Tongue (tissue), 2 donors: ENCODE data around the gene PHACTR2. TPM values are rescaled to one million over a fixed set of nuclear protein-coding genes. Genes with fewer than 3 reads are reported as not detected.
A peak's percentile ranks its signal among the peaks of the same experiment; 100 is the strongest.
"Not testable (repeated sequence)": the region's sequence is repeated elsewhere in the genome, so short reads cannot be mapped to it uniquely, and the experiment has no call there.

Source experiments
- DNase-seq: peaks from one replicate; pipeline ENCODE4 v3.0.0-alpha.2; 2015
- total RNA-seq: library from RNA; depleted of rRNA; stranded (reverse); fragments of >200 nt; gene quantifications from one replicate; pipeline ENCODE4 v1.2.3, GENCODE V29; 2014

Gene PHACTR2
- total RNA-seq, 1 donor from 2014 or later = 121 TPM

- no peak for DNase-seq
Measured at GRCh38 chr6:143767433-143767832, 89.7 kb downstream of the PHACTR2 start.

DNA sequence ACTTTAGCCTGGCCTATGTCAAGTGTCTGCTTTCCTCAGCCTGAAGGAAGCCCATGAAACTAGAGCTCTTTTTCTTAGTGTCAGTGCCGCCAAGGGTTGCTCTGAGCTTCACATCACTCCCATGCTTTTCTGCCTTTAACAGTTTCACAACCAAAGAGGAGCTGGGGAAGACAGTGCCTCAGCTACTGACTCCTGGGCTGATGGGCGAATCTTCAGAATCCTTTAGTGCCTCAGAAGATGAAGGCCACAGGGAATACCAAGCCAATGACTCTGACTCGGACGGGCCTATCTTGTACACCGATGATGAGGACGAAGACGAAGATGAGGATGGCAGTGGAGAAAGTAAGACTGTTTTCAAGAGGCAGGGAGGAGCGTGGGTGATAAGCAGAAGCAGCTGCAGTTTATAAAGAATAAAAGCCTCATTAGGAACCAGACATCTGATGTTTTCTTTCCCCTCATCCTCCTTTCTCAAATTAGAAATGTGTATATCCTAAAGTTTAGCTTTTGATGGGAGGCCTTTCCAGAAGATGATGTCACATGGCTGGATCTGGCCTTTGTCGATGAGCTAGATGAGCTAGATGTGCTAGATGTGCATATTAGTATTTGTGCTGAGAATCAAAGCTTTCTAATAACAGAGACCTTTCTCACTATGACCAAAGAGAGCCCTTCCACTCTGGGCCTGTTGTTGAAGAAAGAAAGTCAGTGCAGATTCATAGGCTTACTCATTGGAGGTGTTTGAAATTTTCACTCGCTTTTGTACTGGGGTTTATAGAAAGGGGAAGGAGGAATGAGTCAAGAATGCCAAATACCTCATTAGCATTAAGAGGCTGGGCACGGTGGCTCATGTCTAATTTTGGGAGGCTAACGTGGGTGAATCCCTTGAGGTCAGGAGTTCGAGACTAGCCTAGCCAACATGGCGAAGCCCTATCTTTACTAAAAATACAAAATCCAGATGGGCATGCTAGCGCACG is 94.6 kb downstream of the PHACTR2 start:
- DNase-seq = peak; percentile 58

DNA sequence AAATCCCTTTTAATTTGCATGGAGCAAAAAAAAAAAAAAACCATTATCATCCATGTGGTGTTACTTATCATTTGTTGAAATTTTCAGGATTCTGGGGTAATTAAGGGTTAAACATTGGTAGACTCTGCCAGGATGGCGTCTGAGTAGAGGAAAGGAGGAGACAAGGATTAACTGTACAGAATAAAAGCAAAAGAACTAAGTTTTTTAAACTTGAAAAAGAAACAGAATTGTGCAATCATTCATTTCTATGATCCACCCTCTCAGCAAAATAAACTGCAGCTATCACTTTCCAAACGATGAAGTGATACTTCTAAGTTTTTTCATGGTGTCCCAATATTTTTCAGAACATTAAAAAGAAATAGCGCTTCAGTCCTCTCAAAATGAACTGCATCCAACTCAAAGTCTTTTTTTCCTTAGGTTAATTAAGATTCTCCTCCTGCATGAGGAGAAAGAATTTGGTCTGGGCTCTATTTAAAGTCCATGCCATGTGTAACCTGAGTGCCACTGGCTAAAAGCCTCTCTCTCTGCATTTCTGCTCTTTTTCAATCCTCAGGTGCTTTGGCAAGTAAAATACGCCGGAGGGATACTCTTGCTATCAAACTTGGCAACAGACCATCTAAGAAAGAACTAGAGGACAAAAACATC is 95.9 kb downstream of the PHACTR2 start:
- DNase-seq = peak; percentile 55

- no peak for DNase-seq
Measured at GRCh38 chr6:143774347-143774746, 96.6 kb downstream of the PHACTR2 start.

DNA sequence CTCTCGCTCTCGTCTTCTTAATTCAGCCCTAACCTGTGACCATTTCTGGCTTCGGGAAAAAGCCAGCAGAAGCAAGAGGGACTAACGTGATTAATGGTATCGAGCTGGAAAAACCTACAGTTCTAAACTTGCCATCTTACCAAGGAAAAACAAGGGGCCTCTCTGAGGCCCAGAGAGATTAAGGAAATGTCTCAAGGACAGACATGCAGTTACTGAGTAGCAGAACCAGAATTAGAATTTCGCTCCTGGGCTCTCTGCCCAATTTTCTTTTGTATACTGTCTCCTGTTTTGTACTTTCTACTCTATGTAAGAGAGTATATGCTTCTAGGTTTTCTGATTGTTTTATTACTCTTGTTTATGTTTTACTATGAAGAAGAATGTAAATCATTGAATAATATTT is 97.6 kb downstream of the PHACTR2 start:
- DNase-seq = peak; percentile 48

DNA sequence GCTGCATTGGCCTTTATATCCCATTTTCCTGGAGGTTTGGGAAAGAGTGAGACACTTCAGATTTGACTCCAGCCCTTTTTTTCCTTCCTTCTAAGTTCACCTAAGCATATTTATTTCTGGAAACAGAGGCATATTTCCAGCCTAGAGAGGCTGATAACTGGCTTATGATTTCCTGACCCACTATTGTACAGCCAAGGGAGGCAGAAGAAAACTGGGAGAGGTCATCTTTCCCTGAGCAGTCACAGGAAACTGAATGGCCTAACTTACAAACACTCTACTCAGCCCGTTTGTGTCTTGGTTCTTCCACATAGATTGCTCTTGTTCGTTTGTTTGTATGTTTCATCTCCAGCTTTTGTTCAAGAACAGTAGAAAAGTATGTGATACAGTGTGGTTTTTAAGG is 101.2 kb downstream of the PHACTR2 start:
- no peak for DNase-seq

DNA sequence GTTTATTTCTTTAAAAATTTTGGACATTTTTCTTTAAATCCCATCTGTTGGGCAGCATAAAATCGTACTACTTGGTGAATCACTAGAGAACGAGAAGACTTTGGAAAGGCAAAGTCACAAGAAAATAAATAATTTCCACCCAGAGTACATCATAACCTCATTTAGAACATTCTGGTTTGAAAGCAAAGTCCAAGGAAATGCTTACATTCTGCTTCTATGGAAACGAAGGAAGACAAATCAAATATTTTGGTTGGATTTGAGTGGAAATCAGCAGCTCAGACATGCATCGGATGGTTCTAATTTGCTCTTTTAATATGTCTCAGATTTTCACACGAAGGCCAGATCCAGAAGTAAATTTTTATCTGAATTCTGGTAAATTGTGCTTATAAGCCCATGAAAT is 104.7 kb downstream of the PHACTR2 start:
- DNase-seq = peak; percentile 79

DNA sequence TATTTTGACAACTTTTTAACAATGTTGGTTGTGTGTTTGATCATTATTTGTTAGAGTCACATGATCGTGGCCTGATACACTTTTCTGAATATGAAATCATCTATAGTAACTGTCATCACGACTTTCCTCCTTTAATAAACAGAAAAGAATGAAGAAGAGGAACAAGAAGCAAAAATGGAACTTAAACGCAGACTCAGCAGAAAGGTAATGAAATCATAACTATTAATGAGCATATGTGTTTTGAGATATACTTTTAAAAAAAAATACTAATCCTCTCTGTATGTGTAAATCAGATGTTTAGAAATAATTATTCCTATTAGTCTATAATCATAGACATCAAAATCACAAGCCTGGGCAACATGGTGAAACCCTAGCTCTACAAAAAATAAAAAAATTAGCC is 105.3 kb downstream of the PHACTR2 start:
- no peak for DNase-seq

DNA sequence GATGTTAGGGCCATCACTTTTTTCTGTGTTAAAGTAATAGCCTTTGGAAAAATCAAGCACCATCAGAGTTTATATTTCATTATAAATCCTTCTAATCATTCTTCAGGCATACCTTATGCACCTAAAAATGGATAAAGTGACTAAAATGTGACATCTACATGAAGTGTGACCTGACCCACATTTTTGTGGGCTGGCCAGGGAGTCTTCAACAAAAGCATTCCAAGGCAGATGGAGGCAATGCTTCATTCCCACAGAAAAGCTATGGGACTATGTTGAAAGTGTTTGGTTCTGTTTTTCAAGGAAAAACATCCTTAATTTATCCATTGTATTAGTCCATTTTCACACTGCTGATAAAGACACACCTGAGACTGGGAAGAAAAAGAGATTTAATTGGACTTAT is 106.6 kb downstream of the PHACTR2 start:
- DNase-seq = no peak

- not testable (repeated sequence) for DNase-seq
Measured at GRCh38 chr6:143786371-143786770, 108.6 kb downstream of the PHACTR2 start.

DNA sequence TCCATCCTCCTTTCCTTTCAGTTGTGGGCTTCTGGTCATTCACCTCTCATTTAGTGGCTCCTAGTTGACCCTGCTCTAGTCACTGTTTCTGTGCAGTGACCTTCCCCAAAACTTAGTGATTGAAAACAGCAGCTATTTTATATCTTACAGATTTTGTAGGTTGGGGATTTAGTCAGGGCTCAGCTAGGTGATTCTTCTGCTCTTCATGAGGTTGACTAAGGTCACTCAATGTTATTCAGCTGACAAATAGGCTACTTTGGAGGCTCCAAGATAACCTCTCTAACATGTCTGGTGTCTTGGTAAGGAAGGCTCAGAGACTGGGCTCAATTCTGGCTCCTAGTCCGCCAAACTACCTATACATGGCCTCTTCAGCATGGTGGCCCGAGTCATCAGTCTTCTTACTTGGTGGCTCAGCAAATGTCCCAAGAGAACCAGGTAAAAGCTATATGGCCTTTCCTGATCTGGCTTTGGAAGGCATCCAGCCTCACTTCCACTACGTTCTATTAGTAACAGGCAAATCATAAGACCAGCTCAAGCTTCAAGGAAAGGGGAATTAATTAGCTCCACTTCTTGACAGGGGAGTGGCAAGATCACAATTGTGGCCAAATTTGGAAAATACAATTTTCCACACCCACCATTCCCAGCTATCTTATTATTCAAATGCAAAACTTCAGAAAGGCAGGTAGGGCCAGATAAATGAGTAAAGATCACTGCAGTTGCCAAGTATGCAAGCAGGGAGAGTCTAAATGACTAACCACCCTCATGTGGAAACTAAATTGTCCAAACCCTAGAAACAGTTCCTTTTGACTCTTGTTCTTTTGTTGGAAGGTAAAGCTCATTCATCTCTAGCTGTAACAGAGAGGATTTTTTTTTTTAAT is 114.9 kb downstream of the PHACTR2 start:
- no peak for DNase-seq

DNA sequence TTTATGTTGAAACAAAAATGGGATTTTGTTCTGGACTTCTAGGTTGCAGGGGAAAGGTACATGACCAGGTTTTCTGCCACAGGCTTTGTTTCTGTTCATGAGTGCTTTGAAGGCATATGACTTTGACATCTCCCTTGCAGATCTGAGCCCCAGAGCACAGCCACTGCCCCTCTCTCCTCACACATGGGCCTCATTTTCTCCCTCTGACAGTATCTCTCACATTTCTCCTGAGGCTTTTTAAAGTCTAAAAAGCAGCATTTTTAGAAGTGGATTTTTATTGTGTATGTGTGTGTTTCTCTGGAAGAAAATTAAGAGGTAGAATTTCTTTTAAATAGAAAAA is 115.5 kb downstream of the PHACTR2 start:
- no peak for DNase-seq

DNA sequence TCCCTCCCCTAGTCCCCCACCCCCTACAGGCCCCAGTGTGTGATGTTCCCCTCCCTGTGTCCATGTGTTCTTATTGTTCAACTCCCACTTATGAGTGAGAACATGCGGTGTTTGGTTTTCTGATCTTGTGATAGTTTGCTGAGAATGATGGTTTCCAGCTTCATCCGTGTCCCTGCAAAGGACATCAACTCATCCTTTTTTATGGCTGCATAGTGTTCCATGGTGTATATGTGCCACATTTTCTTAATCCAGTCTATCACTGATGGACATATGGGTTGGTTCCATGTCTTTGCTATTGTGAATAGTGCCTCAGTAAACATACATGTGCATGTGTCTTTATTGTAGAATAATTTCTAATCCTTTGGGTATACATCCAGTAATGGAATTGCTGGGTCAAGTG is 118.8 kb downstream of the PHACTR2 start:
- not testable (repeated sequence) for DNase-seq

GRCh38 chr6:143798487-143798886 is 120.7 kb downstream of the PHACTR2 start:
- DNase-seq = not testable (repeated sequence)

- no peak for DNase-seq
Measured at GRCh38 chr6:143802833-143803565, 125.2 kb downstream of the PHACTR2 start.

DNA sequence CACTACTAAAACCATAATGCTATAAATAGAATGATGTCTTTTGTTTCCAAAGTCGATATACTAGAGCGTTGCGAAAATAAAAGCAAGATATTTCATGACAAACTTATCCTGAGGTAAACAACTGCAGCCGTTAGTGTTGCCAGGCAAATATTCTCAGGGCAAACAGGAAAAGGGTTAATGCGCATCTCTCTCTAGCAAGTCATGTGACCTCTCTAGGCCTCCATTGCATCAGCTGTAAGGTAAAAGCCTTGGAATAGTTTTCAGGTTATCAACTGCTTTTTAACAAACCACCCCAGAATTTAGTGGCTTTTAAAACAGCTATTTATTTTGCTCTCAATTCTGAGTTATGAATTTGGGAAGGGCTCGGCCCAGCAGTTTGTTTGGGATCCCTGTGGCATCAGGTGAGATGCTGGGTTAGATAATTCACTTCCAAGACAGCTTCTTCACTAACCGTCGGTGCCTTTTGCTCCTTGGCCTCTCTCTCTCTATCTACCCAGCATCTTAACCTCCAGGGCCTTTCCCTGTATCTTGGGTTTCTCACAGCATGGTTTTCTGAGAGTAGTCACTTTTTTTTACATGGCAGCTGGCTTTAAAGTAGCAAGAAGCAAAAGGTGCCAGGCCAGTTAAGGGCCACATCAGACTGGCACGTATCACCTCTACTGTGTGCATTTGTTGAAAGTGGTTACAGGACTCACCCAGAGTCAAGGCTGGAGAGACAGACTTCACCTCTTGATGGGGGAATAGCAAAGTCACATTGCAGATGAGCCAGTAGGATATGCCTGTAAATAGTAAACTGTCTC is 126.2 kb downstream of the PHACTR2 start:
- no peak for DNase-seq

- DNase-seq = no peak
Measured at GRCh38 chr6:143804835-143805239, 127.1 kb downstream of the PHACTR2 start.

DNA sequence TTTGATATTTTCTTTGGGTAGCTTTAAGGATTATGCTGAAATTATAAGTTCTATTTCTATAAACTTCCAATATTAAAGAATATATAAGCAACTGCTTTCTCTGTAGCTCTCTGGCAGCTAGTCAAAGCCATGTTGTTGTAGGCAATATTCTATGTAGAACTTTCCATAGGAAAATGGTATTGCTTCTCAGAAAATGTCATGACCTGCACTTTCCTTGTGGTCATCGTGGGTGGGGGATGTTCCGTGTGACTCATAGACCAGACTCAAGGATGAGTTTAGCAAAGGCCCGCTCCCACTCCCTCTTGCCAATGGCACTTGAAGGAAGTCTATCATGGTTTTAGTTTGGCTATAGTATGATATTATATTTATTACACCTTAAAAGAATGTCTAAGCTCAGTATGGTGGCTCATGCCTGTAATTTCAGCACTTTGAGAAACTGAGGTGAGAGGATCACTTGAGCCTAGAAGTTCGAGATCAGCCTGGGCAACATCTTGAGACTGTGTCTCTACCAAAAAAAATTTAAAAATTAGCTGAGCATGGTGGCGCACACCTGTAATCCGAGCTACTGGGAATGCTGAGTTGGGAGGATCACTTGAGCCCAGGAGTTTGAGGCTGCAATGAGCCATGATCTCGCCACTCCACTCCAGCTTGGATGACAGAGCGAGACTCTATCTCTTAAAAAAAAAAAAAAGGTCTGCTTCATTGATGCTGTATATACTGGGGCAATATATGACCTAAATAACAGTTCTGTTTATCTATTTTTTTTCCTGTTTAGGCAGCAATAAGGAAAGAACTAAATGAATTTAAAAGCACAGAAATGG is 128.7 kb downstream of the PHACTR2 start:
- no peak for DNase-seq

- no peak for DNase-seq
Measured at GRCh38 chr6:143807103-143807772, 129.5 kb downstream of the PHACTR2 start.

DNA sequence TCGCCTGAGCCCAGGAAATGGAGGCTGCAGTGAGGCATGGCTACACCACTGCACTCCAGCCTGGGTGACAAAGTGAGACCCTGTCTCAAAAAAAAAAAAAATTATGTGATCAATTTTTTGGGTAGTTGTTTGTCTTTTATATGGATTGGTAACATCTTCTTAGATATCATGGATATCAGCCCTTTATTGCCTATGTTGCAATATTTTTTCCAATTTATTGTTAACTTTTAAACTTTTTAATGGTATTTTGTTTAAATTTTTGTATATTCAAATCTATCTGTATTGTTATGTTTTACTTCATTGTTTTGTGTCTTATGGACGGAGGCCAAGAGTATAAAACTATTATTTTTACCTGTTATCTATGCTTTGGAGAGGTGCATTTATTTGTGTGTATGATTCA is 133.0 kb downstream of the PHACTR2 start:
- DNase-seq = no peak
